Muscle layer of colon (tissue), 2 donors: Measurements from ENCODE around the gene FGF2.
A peak's percentile ranks its signal among the peaks of the same experiment; 100 is the strongest.
"Not testable (repeated sequence)": the region's sequence is repeated elsewhere in the genome, so short reads cannot be mapped to it uniquely, and the experiment has no call there.

ENCODE experiments used
- H3K27ac ChIP-seq: one replicate; pipeline ENCODE4 v1.7.0; 2013; ENCODE audit warnings: low read depth, mild to moderate bottlenecking, low read length, moderate library complexity
- H3K27me3 ChIP-seq, 2 donors: one replicate each; pipeline ENCODE4 v1.7.0; 2013; ENCODE audit warnings: low read length in 2 of 2, mild to moderate bottlenecking in 2 of 2; ENCODE audit not compliant: insufficient read depth in 2 of 2, control insufficient read depth in 1 of 2
- H3K36me3 ChIP-seq: one replicate; pipeline ENCODE4 v1.7.0; 2013; ENCODE audit warnings: mild to moderate bottlenecking, low read length; ENCODE audit not compliant: insufficient read depth
- H3K4me1 ChIP-seq: one replicate; pipeline ENCODE4 v1.7.0; 2013; ENCODE audit warnings: mild to moderate bottlenecking, low read length; ENCODE audit not compliant: insufficient read depth
- H3K4me3 ChIP-seq, 2 donors: one replicate each; pipeline ENCODE4 v1.7.0; 2013; ENCODE audit warnings: low read length in 2 of 2, low read depth in 1 of 2, mild to moderate bottlenecking in 1 of 2, moderate library complexity in 1 of 2
- H3K9ac ChIP-seq: one replicate; pipeline ENCODE4 v1.7.0; 2013; ENCODE audit warnings: low read length
- H3K9me3 ChIP-seq: one replicate; pipeline ENCODE4 v1.7.0; 2013; ENCODE audit warnings: mild to moderate bottlenecking, low read length
- donor health status: abdominal sarcoma.
- donor health status: Adenocarcinoma of cecum.

FGF2 gene

GRCh38 chr4:122831515-122832196, 5.0 kb downstream of the FGF2 start:
- Histone ChIP-seq H3K9ac (no peak overlapping the region), H3K4me1 (peaks cover 73% of the 10 kb centered on the region), H3K9me3 (no peaks in the 10 kb centered on the region), H3K36me3 (no peaks in the 10 kb centered on the region), H3K27me3 (no peaks in the 10 kb centered on the region), H3K27ac (no peak overlapping the region), H3K4me3 (no peak overlapping the region)

- H3K27me3 ChIP-seq: no peaks in the 10 kb centered on the region
- no peak overlapping the region for H3K27ac ChIP-seq
- H3K4me1 ChIP-seq: peaks cover 80% of the 10 kb centered on the region
- no peaks in the 10 kb centered on the region for H3K36me3 ChIP-seq
- H3K9me3 ChIP-seq: no peaks in the 10 kb centered on the region
- H3K9ac ChIP-seq: no peak overlapping the region
- no peak overlapping the region for H3K4me3 ChIP-seq
These were observed 6.1 kb downstream of the FGF2 start for GRCh38 chr4:122832732-122833131.

- Histone ChIP-seq H3K4me1 (peaks cover 89% of the 10 kb centered on the region), H3K36me3 (no peaks in the 10 kb centered on the region), H3K9me3 (no peaks in the 10 kb centered on the region), H3K27me3 (no peaks in the 10 kb centered on the region), H3K27ac (no peak overlapping the region), H3K4me3 (peak overlapping the region in 1 of 2 donors; percentile 2), H3K9ac (no peak overlapping the region)
These were observed 7.4 kb downstream of the FGF2 start for GRCh38 chr4:122833999-122834398.

- Histone ChIP-seq H3K9me3 (no peaks in the 10 kb centered on the region), H3K27ac (no peak overlapping the region), H3K4me3 (no peak overlapping the region), H3K4me1 (peaks cover 86% of the 10 kb centered on the region), H3K36me3 (peaks cover 5% of the 10 kb centered on the region), H3K27me3 (no peaks in the 10 kb centered on the region), H3K9ac (no peak overlapping the region)
These were observed 10.3 kb downstream of the FGF2 start for GRCh38 chr4:122836941-122837340.

- Histone ChIP-seq H3K27ac (no peak overlapping the region), H3K4me3 (no peak overlapping the region), H3K36me3 (peaks cover 5% of the 10 kb centered on the region), H3K4me1 (peaks cover 84% of the 10 kb centered on the region), H3K9ac (no peak overlapping the region), H3K9me3 (no peaks in the 10 kb centered on the region), H3K27me3 (no peaks in the 10 kb centered on the region)
These were observed 11.4 kb downstream of the FGF2 start for GRCh38 chr4:122838034-122838433.

- peaks cover 83% of the 10 kb centered on the region for H3K4me1 ChIP-seq
- no peaks in the 10 kb centered on the region for H3K27me3 ChIP-seq
- no peaks in the 10 kb centered on the region for H3K9me3 ChIP-seq
- no peak overlapping the region for H3K9ac ChIP-seq
- peak overlapping the region; percentile 36 for H3K27ac ChIP-seq
- peaks cover 5% of the 10 kb centered on the region for H3K36me3 ChIP-seq
- peak overlapping the region in 1 of 2 donors; percentile 12 for H3K4me3 ChIP-seq
These were observed 15.8 kb downstream of the FGF2 start for GRCh38 chr4:122842392-122842791.

- Histone ChIP-seq H3K4me1 (peaks cover 84% of the 10 kb centered on the region), H3K9ac (no peak overlapping the region), H3K4me3 (no peak overlapping the region), H3K36me3 (peaks cover 5% of the 10 kb centered on the region), H3K27ac (peak overlapping the region; percentile 54), H3K27me3 (no peaks in the 10 kb centered on the region), H3K9me3 (no peaks in the 10 kb centered on the region)
These were observed 16.4 kb downstream of the FGF2 start for GRCh38 chr4:122842984-122843531.

- not testable (repeated sequence) for H3K27ac ChIP-seq, H3K36me3 ChIP-seq, H3K9me3 ChIP-seq, H3K4me3 ChIP-seq, H3K27me3 ChIP-seq, H3K9ac ChIP-seq
- peaks cover 82% of the 10 kb centered on the region for H3K4me1 ChIP-seq
These were observed 17.8 kb downstream of the FGF2 start for GRCh38 chr4:122844391-122844790.

- Histone ChIP-seq H3K4me1 (peaks cover 78% of the 10 kb centered on the region), H3K9me3 (no peaks in the 10 kb centered on the region), H3K27me3 (no peaks in the 10 kb centered on the region), H3K36me3 (no peaks in the 10 kb centered on the region), H3K27ac (no peak overlapping the region), H3K4me3 (no peak overlapping the region), H3K9ac (no peak overlapping the region)
These were observed 18.4 kb downstream of the FGF2 start for GRCh38 chr4:122845066-122845465.

- no peak overlapping the region for H3K27ac ChIP-seq
- no peaks in the 10 kb centered on the region for H3K36me3 ChIP-seq
- peaks cover 76% of the 10 kb centered on the region for H3K4me1 ChIP-seq
- no peaks in the 10 kb centered on the region for H3K27me3 ChIP-seq
- no peak overlapping the region for H3K4me3 ChIP-seq
- H3K9me3 ChIP-seq: no peaks in the 10 kb centered on the region
- no peak overlapping the region for H3K9ac ChIP-seq
These were observed 19.1 kb downstream of the FGF2 start for GRCh38 chr4:122845760-122846159.

- Histone ChIP-seq H3K27ac (no peak overlapping the region), H3K36me3 (no peaks in the 10 kb centered on the region), H3K4me1 (peaks cover 76% of the 10 kb centered on the region), H3K9ac (no peak overlapping the region), H3K27me3 (no peaks in the 10 kb centered on the region), H3K4me3 (no peak overlapping the region), H3K9me3 (no peaks in the 10 kb centered on the region)
These were observed 21.3 kb downstream of the FGF2 start for GRCh38 chr4:122847931-122848330.

GRCh38 chr4:122849789-122850188, 23.2 kb downstream of the FGF2 start:
- not testable (repeated sequence) for H3K27me3 ChIP-seq, H3K36me3 ChIP-seq, H3K4me3 ChIP-seq, H3K27ac ChIP-seq, H3K9me3 ChIP-seq, H3K9ac ChIP-seq
- H3K4me1 ChIP-seq: peaks cover 72% of the 10 kb centered on the region
